HG02852 (cell line): ENCODE results near the gene PNPLA3.

Experiments used
- ATAC-seq: cut with Tn5 transposase; IDR thresholded peaks from one replicate; pipeline ENCODE4 v1.9.1; 2021; ENCODE audit warnings: mild to moderate bottlenecking, moderate library complexity; ENCODE audit not compliant: unreplicated experiment

PNPLA3 gene

GRCh38 chr22:43921370-43921769 is 2.2 kb upstream of the PNPLA3 start:
- no peak for ATAC-seq

GRCh38 chr22:43922123-43922522 is 1.5 kb upstream of the PNPLA3 start:
- ATAC-seq = no peak

GRCh38 chr22:43923191-43923590 is 414 bp upstream of the PNPLA3 start:
- ATAC-seq = no peak

GRCh38 chr22:43924877-43925276 is 1.3 kb downstream of the PNPLA3 start:
- no peak for ATAC-seq

GRCh38 chr22:43925433-43926348 is 2.1 kb downstream of the PNPLA3 start:
- ATAC-seq = no peak

DNA sequence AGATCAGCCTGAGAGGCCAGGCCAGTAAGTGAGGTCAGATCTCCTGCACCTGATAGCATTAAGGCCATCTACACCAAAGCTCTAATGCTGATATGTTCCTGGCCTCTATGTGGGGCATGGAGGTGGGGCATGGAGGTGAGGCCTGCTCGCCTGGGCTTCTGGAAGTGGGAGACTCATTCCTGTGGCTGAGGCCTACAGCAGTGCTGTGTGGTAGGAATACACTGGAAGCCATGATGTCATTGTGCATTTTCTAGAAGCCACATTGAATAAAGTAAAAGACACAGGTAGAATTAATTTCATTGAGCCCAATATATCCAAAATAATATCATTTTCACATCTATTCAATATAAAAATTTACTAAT is 2.7 kb downstream of the PNPLA3 start:
- ATAC-seq = no peak

DNA sequence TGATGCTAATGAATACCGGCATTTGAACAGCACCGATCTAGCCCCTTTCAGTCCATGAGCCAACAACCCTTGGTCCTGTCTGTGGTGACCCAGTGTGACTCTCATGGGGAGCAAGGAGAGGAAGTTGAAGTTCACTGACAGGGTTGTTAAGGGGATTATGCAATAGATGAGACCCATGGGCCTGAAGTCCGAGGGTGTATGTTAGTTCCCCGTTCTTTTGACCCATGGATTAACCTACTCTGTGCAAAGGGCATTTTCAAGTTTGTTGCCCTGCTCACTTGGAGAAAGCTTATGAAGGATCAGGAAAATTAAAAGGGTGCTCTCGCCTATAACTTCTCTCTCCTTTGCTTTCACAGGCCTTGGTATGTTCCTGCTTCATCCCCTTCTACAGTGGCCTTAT is 4.9 kb downstream of the PNPLA3 start:
- ATAC-seq = no peak

DNA sequence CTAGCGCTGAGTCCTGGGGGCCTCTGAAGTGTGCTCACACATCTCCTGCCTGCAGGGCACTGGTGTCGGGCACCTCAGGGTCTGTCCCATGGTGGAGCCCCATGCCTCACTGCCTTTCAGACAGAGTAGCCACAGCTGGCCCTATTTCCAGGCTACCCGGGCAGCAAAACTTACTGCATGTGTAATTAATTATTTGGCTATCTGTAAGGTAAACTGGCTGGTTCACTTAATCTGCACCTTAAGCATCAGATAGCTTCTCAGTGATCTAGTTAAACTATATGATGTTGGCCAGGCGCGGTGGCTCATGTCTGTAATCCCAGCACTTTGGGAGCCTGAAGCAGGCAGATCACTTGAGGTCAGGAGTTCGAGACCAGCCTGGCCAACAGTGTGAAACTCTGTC is 5.3 kb downstream of the PNPLA3 start:
- ATAC-seq = no peak

- ATAC-seq = no peak
These were observed 8.2 kb downstream of the PNPLA3 start for GRCh38 chr22:43931771-43932170.

DNA sequence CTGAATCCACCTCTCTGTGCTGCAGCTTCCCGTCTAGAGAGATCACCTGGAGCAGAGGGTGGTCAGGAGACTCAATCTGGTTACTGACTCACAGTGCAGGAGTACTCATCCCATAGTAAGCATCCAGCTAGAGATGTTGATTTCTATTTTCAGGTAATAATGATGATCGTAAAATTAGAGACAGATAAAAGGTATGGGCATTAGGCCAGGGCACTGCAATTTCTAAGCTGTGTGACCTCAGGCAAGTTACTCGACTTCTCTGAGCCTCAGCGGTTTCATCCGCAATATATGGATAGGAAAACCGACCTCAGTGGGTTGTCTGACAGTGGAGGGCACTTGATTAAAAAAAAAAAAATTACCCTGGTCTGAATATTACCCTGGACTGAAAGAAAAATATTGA is 17.8 kb downstream of the PNPLA3 start:
- no peak for ATAC-seq

DNA sequence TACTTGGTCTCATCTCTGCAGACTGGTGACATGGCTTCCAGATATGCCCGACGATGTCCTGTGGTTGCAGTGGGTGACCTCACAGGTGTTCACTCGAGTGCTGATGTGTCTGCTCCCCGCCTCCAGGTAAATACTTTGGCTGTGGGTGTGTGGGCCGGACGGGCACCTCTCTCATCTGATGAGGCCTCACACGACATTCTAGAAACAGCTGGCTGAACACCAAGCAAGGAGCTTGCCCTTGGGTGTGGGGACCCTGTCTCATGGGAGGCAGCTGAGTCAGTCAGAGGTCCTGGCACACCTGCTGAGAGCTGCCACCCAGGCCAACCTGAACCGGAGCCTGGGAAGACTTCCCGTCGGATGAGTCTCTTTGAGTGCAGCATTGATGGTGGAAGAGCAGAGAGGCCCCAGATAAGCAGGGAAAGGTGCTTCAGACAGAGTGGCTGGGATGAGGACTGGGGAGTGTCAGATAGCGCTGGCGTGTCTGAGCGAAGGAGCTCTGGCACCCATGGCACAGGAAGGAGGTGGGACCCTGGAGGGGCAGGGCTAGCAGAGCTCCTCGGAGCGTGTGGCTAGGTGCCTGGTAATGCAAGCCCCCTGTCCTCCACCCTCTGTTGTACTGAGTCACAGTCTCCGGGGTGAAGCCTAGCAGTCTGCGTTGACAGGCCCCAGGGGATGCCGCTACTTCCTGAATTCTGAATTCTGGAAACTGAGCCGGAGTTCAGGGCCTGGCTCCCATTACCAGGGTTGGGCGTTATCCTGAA is 21.2 kb downstream of the PNPLA3 start:
- ATAC-seq = no peak

- no peak for ATAC-seq
These were observed 22.2 kb downstream of the PNPLA3 start for GRCh38 chr22:43945632-43946383.

- no peak for ATAC-seq
These were observed 22.7 kb downstream of the PNPLA3 start for GRCh38 chr22:43946384-43946667.

GRCh38 chr22:43948836-43949406 is 25.3 kb downstream of the PNPLA3 start:
- ATAC-seq = no peak

DNA sequence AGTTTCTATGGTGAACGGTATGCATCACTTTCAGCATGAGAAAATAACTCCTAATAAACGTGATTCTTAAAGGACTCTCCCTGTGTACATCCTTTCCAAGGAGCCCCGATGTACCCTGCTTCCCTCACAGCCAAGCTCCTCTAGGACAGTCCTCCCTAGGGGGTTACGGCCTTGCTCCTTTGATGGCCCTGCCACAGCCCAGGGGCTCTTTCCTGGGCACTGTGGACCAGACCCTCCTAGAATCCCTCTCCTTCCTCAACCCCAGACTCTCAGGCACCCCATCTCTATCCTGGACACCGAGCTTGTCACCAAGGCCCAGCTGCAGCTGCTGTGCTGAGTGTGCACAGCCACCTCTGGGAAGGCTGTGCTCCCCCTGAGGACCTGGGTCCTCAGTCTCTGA is 27.8 kb downstream of the PNPLA3 start:
- no peak for ATAC-seq

GRCh38 chr22:43951966-43952365 is 28.4 kb downstream of the PNPLA3 start:
- ATAC-seq = no peak

GRCh38 chr22:43953988-43954785 is 30.6 kb downstream of the PNPLA3 start:
- ATAC-seq = no peak

DNA sequence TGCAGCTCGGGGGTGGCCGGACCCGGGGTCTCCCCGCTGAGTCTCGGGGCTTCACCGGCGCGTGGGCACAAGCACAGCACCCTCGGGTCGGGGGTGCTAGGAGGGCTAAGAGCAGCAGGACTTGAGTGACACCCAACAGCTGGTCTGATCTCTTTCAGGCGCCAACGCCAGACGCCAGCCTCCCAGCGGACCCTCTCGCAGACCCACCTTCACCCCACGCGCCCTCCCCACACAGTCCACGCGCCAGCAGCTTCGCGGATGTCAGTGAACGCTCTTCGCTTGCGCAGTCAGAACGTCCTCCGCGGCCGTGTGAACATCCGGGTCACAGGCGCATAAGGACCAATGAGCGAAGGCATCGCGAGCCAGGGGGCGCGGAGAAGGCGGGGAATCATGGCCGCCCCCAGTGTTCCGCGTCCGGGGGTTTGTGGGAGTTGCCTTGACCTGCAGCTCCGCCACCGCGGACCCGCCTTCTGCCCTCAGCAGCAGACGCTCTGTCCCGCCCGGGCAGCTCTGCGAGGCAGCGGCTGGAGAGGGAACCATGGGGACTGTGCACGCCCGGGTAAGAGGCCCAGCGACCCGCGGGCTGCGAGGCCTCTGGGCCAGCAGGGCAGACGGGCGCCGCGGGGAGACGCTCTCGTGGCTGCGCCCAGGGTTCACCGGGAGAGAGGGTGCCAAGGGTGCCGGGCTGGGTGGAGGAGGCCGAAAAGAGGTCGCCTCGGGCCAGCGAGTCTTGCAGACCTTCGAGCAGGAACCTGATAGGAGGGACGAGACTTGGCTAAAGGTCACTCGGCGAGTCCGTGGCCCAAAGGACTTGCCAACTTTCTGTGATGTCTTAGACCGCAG is 31.7 kb downstream of the PNPLA3 start, which contains the start of gene SAMM50:
Gene SAMM50 (plus strand): TSS at position 403 of the 843 bp plus-strand sequence. CDS start 136 bp downstream, at position 539.
- ATAC-seq = peak; percentile 94
